Progenitor cell of endocrine pancreas (in vitro differentiated cells): ENCODE measurements around the gene RSPH9. TPM values are rescaled to one million over a fixed set of nuclear protein-coding genes. Genes with fewer than 3 reads are reported as not detected.

Experiments used
- DNase-seq: peaks from one replicate; pipeline ENCODE4 v3.0.0; 2021; ENCODE audit warnings: low spot score; ENCODE audit not compliant: unreplicated experiment
- H3K27ac Mint-ChIP-seq: 2 replicates; pipeline ENCODE4 v1.8.0; 2021; ENCODE audit warnings: mild to moderate bottlenecking, moderate library complexity, mixed read lengths
- H3K27me3 Mint-ChIP-seq: 2 replicates; pipeline ENCODE4 v1.8.0; 2021; ENCODE audit warnings: mixed read lengths
- H3K36me3 Mint-ChIP-seq: 2 replicates; pipeline ENCODE4 v1.8.0; 2022; ENCODE audit warnings: mixed read lengths; ENCODE audit not compliant: insufficient read depth
- H3K4me1 Mint-ChIP-seq: 2 replicates; pipeline ENCODE4 v1.8.0; 2021; ENCODE audit warnings: low read depth, mixed read lengths
- H3K4me3 Mint-ChIP-seq: 2 replicates; pipeline ENCODE4 v1.8.0; 2021; ENCODE audit warnings: low read depth, mild to moderate bottlenecking, moderate library complexity, mixed read lengths
- H3K9me3 Mint-ChIP-seq: 2 replicates; pipeline ENCODE4 v1.8.0; 2021; ENCODE audit warnings: low read depth, mixed read lengths
- total RNA-seq: library from RNA; stranded (reverse); gene quantifications from 2 replicates; pipeline ENCODE4 v1.2.1, GENCODE V29; 2021
- TF ChIP-seq, protein P1 (sequence below): fragments of 200-600 bp; sonication (generic); IDR thresholded peaks from one replicate; pipeline ENCODE4 v1.5.0; 2021; ENCODE audit warnings: antibody characterized with exemption, mild to moderate bottlenecking; ENCODE audit not compliant: unreplicated experiment

The RSPH9 gene
- total RNA-seq, 1 donor from 2014 or later, result 0.29 TPM

DNA sequence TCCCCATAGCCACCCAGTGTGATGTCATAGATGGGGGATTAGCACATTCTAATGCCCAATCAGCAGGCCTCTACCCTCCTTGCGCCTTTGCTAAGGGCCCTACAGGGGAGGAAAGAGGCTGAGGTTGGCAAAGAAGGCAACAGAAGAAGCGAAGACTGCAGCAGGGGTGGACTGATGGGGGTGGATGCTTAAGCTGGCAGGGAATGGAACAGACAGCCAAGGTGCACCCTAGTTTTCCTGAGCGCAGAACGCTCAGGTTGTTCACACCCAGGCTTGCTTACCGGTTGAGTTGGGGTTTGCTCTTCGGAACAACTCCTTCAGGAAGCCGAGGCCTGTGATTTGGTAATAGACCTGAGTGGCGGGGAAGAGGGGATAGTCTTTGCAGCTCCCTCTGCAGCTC is 30.1 kb downstream of the RSPH9 start:
- peaks cover 9% of the 10 kb centered on the region for H3K36me3 Mint-ChIP-seq
- H3K4me3 Mint-ChIP-seq, result no peak overlapping the region
- no peaks in the 10 kb centered on the region for H3K4me1 Mint-ChIP-seq
- no peaks in the 10 kb centered on the region for H3K9me3 Mint-ChIP-seq
- H3K27ac Mint-ChIP-seq, result no peak overlapping the region
- no peaks in the 10 kb centered on the region for H3K27me3 Mint-ChIP-seq
- no peak for DNase-seq
- TF ChIP-seq, protein P1, sequence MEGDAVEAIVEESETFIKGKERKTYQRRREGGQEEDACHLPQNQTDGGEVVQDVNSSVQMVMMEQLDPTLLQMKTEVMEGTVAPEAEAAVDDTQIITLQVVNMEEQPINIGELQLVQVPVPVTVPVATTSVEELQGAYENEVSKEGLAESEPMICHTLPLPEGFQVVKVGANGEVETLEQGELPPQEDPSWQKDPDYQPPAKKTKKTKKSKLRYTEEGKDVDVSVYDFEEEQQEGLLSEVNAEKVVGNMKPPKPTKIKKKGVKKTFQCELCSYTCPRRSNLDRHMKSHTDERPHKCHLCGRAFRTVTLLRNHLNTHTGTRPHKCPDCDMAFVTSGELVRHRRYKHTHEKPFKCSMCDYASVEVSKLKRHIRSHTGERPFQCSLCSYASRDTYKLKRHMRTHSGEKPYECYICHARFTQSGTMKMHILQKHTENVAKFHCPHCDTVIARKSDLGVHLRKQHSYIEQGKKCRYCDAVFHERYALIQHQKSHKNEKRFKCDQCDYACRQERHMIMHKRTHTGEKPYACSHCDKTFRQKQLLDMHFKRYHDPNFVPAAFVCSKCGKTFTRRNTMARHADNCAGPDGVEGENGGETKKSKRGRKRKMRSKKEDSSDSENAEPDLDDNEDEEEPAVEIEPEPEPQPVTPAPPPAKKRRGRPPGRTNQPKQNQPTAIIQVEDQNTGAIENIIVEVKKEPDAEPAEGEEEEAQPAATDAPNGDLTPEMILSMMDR, result no peak

DNA sequence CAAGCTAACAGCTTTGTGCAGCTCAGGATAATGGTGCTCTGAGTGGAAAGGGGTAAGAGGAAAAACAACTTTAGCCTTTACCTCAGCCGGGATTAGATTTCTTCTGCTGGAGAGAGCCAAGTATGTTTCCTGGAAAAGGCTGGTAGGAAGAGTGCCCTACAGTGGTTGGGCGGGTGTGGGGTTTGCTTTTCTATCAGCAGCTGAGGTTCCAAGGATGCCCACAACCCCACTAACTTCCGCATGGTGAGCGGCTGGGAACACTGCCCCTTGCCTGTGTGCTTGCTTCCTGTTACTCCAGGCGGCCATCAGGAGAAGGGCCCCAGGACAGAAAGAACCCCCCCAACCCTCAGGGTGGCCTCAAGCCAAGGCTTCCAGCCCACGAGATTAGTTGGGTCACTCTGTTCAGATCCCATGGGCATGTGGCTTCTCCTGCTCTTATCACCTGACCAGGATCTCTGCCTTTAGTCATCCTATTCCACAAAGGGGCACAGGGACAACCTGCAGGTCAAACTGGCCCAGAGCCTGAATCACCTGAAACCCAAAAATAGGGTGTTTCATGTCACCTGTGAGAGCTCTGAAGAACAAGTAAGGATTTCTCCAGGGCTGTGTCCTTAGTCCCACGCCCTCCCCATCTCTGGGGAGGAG is 32.2 kb downstream of the RSPH9 start:
- H3K4me3 Mint-ChIP-seq, result no peak overlapping the region
- no peaks in the 10 kb centered on the region for H3K27me3 Mint-ChIP-seq
- TF ChIP-seq, protein P1, result no peak
- H3K9me3 Mint-ChIP-seq, result no peaks in the 10 kb centered on the region
- peaks cover 6% of the 10 kb centered on the region for H3K4me1 Mint-ChIP-seq
- no peak for DNase-seq
- H3K36me3 Mint-ChIP-seq, result peaks cover 11% of the 10 kb centered on the region
- H3K27ac Mint-ChIP-seq, result no peak overlapping the region

DNA sequence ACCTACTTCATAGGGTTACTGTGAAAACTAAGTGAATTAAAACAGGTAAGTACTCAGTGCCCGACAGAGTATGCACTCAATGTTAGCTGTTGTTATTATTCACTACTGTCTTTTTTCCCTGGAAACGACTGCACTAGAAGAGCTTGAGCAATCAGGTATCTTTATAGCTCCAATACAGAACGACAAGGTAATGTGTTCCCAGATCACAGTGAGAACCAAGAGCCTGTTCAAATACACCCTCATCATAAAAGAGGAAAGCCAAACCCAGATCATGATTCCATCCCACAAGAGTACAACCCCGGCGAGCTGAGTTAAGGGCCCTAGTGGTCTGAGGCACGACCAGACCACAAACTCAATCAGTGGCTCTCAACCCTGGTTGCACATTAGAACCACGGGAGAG is 32.9 kb downstream of the RSPH9 start:
- no peak overlapping the region for H3K4me3 Mint-ChIP-seq
- no peak for DNase-seq
- no peaks in the 10 kb centered on the region for H3K27me3 Mint-ChIP-seq
- H3K27ac Mint-ChIP-seq, result no peak overlapping the region
- no peaks in the 10 kb centered on the region for H3K9me3 Mint-ChIP-seq
- H3K4me1 Mint-ChIP-seq, result peaks cover 9% of the 10 kb centered on the region
- peaks cover 11% of the 10 kb centered on the region for H3K36me3 Mint-ChIP-seq
- TF ChIP-seq, protein P1, result no peak

DNA sequence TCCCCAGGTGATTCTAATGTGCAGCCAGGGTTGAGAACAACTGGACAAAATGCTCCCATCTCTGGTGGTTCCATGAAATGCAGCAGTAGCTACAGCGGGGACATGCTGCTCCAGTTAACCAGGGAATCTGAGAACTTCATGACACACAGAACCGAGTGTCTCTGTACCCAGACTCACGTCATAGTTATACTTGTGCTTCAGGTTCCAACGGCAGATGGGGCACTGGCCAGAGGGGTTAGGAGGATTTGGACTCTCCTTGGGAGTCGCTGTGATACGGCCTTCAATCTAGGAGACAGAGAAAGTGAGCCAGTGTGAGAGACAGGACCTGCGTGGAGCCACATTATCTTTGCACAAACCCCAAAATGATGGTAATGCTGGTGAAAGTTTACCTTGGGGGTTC is 33.5 kb downstream of the RSPH9 start:
- no peak overlapping the region for H3K27ac Mint-ChIP-seq
- no peak for DNase-seq
- H3K27me3 Mint-ChIP-seq, result no peaks in the 10 kb centered on the region
- no peak overlapping the region for H3K4me3 Mint-ChIP-seq
- TF ChIP-seq, protein P1, result no peak
- no peaks in the 10 kb centered on the region for H3K9me3 Mint-ChIP-seq
- peaks cover 15% of the 10 kb centered on the region for H3K4me1 Mint-ChIP-seq
- H3K36me3 Mint-ChIP-seq, result peaks cover 11% of the 10 kb centered on the region

DNA sequence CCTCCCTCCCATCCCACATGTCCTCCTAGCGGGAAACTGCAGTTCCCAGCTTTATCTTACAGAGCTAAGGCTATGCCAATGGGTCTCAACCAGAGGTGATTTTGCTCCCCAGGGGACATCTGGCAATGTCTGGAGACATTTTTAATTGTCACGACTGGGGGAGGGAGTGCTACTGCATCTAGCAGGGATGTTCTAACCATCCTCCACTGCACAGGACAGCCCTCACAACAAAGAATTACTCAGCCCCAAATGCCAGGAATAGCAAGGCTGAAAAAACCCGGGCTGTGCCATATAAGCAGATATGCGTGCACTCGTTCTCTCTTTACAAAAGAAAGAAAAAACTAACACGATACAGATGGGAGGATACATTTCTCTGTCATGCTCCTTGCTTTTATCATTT is 34.2 kb downstream of the RSPH9 start:
- TF ChIP-seq, protein P1, result no peak
- H3K27me3 Mint-ChIP-seq, result no peaks in the 10 kb centered on the region
- peaks cover 21% of the 10 kb centered on the region for H3K4me1 Mint-ChIP-seq
- peaks cover 11% of the 10 kb centered on the region for H3K36me3 Mint-ChIP-seq
- no peaks in the 10 kb centered on the region for H3K9me3 Mint-ChIP-seq
- DNase-seq, result no peak
- no peak overlapping the region for H3K4me3 Mint-ChIP-seq
- no peak overlapping the region for H3K27ac Mint-ChIP-seq
